ENCODE data around the gene TTBK2. TPM values are rescaled to one million over a fixed set of nuclear protein-coding genes. Genes with fewer than 3 reads are reported as not detected.

The TTBK2 gene
- total RNA-seq, 1 experiment from 2014 or later: 10.6 TPM

DNA sequence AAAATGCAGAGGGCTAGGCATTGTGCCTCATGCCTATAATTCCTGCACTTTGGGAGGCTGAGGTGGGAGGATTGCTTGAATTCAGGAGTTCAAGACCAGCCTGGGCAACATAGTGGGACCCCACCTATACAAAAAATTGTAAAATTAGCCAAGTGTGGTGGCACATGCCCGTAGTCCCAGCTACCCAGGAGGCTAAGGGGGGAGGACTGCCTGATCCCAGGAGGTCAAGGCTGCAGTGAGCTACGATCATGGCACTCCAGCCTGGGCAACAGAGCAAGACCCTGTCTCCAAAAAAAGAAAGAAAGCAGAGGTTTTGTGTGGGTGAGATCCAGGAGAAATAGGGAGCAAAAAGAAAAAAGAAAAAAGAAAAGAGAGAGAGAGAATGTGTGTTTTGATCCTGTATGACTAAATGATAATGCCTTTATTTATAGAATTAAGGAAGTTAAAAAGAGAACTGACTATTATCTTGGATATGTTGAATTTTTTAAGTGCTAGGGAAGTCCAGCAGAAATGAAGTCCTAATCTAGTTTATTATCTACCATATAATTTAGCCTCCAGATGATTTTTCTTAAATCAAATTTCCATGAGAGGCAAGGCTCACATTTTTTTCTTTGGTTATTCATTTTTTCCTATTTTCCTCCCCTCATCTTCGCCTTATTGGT is 4.8 kb downstream of the TTBK2 start:
- ChIA-PET CTCF (no interaction called here), POLR2A (no interaction called here), RAD21 (ENCODE audit: low non-redundant PET in 1 of 2, low total read pairs in 2 of 2, uncharacterized antibody in 2 of 2, unreplicated experiment in 2 of 2) (no interaction called here)
- TF ChIP-seq, protein P1, sequence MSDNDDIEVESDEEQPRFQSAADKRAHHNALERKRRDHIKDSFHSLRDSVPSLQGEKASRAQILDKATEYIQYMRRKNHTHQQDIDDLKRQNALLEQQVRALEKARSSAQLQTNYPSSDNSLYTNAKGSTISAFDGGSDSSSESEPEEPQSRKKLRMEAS (IDR thresholded peaks at IDR 0.05): no peak
- TF ChIP-seq RAD21 (IDR thresholded peaks at IDR 0.05; ENCODE audit: low read depth) (no peak), ELF1 (IDR thresholded peaks at IDR 0.05; ENCODE audit: borderline replicate concordance, low read depth) (no peak), SIN3A (IDR thresholded peaks at IDR 0.05; ENCODE audit: low read depth) (no peak), JUND (IDR thresholded peaks at IDR 0.05) (no peak), SRF (IDR thresholded peaks at IDR 0.05; ENCODE audit: low read depth) (no peak), CBX3 (IDR thresholded peaks at IDR 0.05; ENCODE audit: low read depth) (no peak), YY1 (IDR thresholded peaks at IDR 0.05; ENCODE audit: extremely low read depth, insufficient replicate concordance, low read depth, low read length) (no peak), TCF7L2 (IDR thresholded peaks at IDR 0.05; ENCODE audit: borderline replicate concordance, extremely low read depth, insufficient read depth, insufficient read length) (no peak), FOSL1 (IDR thresholded peaks at IDR 0.05; ENCODE audit: low read depth) (no peak), ZFX (IDR thresholded peaks at IDR 0.05) (no peak), EZH2phosphoT487 (IDR thresholded peaks at IDR 0.05; ENCODE audit: borderline replicate concordance) (no peak)
- TF ChIP-seq, protein P2, sequence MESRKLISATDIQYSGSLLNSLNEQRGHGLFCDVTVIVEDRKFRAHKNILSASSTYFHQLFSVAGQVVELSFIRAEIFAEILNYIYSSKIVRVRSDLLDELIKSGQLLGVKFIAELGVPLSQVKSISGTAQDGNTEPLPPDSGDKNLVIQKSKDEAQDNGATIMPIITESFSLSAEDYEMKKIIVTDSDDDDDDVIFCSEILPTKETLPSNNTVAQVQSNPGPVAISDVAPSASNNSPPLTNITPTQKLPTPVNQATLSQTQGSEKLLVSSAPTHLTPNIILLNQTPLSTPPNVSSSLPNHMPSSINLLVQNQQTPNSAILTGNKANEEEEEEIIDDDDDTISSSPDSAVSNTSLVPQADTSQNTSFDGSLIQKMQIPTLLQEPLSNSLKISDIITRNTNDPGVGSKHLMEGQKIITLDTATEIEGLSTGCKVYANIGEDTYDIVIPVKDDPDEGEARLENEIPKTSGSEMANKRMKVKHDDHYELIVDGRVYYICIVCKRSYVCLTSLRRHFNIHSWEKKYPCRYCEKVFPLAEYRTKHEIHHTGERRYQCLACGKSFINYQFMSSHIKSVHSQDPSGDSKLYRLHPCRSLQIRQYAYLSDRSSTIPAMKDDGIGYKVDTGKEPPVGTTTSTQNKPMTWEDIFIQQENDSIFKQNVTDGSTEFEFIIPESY (IDR thresholded peaks at IDR 0.05; ENCODE audit: extremely low read depth, insufficient replicate concordance, low read length): no peak
- TF ChIP-seq, protein P3, sequence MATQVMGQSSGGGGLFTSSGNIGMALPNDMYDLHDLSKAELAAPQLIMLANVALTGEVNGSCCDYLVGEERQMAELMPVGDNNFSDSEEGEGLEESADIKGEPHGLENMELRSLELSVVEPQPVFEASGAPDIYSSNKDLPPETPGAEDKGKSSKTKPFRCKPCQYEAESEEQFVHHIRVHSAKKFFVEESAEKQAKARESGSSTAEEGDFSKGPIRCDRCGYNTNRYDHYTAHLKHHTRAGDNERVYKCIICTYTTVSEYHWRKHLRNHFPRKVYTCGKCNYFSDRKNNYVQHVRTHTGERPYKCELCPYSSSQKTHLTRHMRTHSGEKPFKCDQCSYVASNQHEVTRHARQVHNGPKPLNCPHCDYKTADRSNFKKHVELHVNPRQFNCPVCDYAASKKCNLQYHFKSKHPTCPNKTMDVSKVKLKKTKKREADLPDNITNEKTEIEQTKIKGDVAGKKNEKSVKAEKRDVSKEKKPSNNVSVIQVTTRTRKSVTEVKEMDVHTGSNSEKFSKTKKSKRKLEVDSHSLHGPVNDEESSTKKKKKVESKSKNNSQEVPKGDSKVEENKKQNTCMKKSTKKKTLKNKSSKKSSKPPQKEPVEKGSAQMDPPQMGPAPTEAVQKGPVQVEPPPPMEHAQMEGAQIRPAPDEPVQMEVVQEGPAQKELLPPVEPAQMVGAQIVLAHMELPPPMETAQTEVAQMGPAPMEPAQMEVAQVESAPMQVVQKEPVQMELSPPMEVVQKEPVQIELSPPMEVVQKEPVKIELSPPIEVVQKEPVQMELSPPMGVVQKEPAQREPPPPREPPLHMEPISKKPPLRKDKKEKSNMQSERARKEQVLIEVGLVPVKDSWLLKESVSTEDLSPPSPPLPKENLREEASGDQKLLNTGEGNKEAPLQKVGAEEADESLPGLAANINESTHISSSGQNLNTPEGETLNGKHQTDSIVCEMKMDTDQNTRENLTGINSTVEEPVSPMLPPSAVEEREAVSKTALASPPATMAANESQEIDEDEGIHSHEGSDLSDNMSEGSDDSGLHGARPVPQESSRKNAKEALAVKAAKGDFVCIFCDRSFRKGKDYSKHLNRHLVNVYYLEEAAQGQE (IDR thresholded peaks at IDR 0.05; ENCODE audit: low read depth): no peak
- TF ChIP-seq, protein P4, sequence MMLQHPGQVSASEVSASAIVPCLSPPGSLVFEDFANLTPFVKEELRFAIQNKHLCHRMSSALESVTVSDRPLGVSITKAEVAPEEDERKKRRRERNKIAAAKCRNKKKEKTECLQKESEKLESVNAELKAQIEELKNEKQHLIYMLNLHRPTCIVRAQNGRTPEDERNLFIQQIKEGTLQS (IDR thresholded peaks at IDR 0.05): no peak
- Histone ChIP-seq H3K27ac (ENCODE audit: low read depth, low read length) (no peak overlapping the region), H2AFZ (ENCODE audit: low read depth, low read length, poor library complexity, severe bottlenecking) (no peak overlapping the region), H3K9ac (ENCODE audit: low read length) (no peak overlapping the region), H3K9me2 (ENCODE audit: insufficient read depth) (no peaks in the 10 kb centered on the region), H3K4me3 (replicated peaks in 1 of 2; ENCODE audit: low read depth in 1 of 2, low read length in 2 of 2) (no peak overlapping the region), H3K9me3 (ENCODE audit: control insufficient read depth in 1 of 2, insufficient read depth in 1 of 2, low read depth in 1 of 2, low read length in 2 of 2) (no peaks in the 10 kb centered on the region), H3K27me3 (ENCODE audit: insufficient read depth, low read length) (no peaks in the 10 kb centered on the region), H3K36me3 (ENCODE audit: control insufficient read depth in 1 of 2, insufficient read depth in 2 of 2, low read length in 2 of 2) (no peaks in the 10 kb centered on the region), H4K20me1 (ENCODE audit: insufficient read depth) (no peaks in the 10 kb centered on the region), H3K4me1 (ENCODE audit: control insufficient read depth in 1 of 2, insufficient read depth in 2 of 2, low read length in 2 of 2) (peaks cover 5 to 9% of the 10 kb centered on the region in 2 experiments; a peak in 3 of 4 replicates), H3K79me2 (ENCODE audit: insufficient read depth, low read length) (no peaks in the 10 kb centered on the region), H3K4me2 (ENCODE audit: low read length) (no peak overlapping the region)
- no TSS peak for BruUV-seq (replicated peaks)
- intact Hi-C loops (cut with micrococcal nuclease): no loop called here
- no peak for DNase-seq (ENCODE audit: low read depth, low spot score)
- ATAC-seq: no peak
